ENCODE measurements around the gene DSCAM.

DNA sequence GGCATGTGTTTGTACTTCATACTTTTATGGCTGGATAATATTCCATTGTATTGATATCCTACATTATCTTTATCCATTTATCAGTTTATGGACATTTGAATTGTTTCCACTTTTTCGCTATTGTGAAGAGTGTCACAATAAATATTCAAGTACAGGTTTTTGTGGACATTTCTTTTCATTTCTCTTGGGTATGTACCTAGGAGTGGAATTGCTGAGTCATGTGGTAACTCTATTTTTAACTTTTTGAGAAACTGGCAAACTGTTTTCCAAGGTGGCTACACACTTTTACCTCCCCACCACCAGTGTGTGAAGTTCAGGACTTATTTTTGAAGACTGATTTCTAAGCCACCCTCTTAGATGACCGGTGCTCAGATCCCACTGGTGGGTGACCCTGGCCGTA lies 39.0 kb upstream of the DSCAM start:
- TF ChIP-seq, protein P1, sequence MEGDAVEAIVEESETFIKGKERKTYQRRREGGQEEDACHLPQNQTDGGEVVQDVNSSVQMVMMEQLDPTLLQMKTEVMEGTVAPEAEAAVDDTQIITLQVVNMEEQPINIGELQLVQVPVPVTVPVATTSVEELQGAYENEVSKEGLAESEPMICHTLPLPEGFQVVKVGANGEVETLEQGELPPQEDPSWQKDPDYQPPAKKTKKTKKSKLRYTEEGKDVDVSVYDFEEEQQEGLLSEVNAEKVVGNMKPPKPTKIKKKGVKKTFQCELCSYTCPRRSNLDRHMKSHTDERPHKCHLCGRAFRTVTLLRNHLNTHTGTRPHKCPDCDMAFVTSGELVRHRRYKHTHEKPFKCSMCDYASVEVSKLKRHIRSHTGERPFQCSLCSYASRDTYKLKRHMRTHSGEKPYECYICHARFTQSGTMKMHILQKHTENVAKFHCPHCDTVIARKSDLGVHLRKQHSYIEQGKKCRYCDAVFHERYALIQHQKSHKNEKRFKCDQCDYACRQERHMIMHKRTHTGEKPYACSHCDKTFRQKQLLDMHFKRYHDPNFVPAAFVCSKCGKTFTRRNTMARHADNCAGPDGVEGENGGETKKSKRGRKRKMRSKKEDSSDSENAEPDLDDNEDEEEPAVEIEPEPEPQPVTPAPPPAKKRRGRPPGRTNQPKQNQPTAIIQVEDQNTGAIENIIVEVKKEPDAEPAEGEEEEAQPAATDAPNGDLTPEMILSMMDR (IDR thresholded peaks at IDR 0.05) = no peak
- no peak for TF ChIP-seq EZH2 (IDR thresholded peaks at IDR 0.05; ENCODE audit: borderline replicate concordance, insufficient read depth, low read depth, low read length, poor library complexity, severe bottlenecking)
